GM12873 (cell line): ENCODE data around the gene MS4A2.

Experiments used
- CTCF ChIP-seq: IDR thresholded peaks from 2 replicates; pipeline ENCODE4 v1.5.1; 2012; ENCODE audit warnings: low read depth, mild to moderate bottlenecking, moderate library complexity, low read length, control low read depth; ENCODE audit not compliant: insufficient read depth; ENCODE audit errors: missing control alignments

The MS4A2 gene

GRCh38 chr11:60069450-60069849 lies 19.0 kb upstream of the MS4A2 start:
- TF ChIP-seq CTCF: no peak

GRCh38 chr11:60077216-60077817 lies 11.1 kb upstream of the MS4A2 start:
- no peak for TF ChIP-seq CTCF

GRCh38 chr11:60077981-60078380 lies 10.5 kb upstream of the MS4A2 start:
- TF ChIP-seq CTCF: no peak

- no peak for TF ChIP-seq CTCF
Observed at GRCh38 chr11:60078745-60079144, 9.7 kb upstream of the MS4A2 start.

- TF ChIP-seq CTCF: no peak
Observed at GRCh38 chr11:60080535-60080934, 7.9 kb upstream of the MS4A2 start.

GRCh38 chr11:60084631-60085273 lies 3.7 kb upstream of the MS4A2 start:
- no peak for TF ChIP-seq CTCF

- no peak for TF ChIP-seq CTCF
Observed at GRCh38 chr11:60085909-60086308, 2.6 kb upstream of the MS4A2 start.
